OCI-LY7 (cell line): Measurements from ENCODE around the gene CARHSP1.

Experiments
- EZH2phosphoT487 ChIP-seq: fragments of 200-600 bp; sonication (generic); IDR thresholded peaks from 2 replicates; pipeline ENCODE4 v1.6.1; 2018; ENCODE audit warnings: low read depth, borderline replicate concordance, mild to moderate bottlenecking, mixed run types, antibody characterized with exemption, low read length, moderate library complexity, mixed read lengths
- TF ChIP-seq, protein P1 (sequence below): fragments of 200-600 bp; sonication (generic); conservative IDR thresholded peaks from 2 replicates; pipeline ENCODE4 v1.5.1; 2014; ENCODE audit warnings: mild to moderate bottlenecking, antibody characterized with exemption, low read length, moderate library complexity, mixed read lengths

GRCh38 chr16:8819411-8820034 lies 49.3 kb downstream of the CARHSP1 start:
- TF ChIP-seq, protein P1, sequence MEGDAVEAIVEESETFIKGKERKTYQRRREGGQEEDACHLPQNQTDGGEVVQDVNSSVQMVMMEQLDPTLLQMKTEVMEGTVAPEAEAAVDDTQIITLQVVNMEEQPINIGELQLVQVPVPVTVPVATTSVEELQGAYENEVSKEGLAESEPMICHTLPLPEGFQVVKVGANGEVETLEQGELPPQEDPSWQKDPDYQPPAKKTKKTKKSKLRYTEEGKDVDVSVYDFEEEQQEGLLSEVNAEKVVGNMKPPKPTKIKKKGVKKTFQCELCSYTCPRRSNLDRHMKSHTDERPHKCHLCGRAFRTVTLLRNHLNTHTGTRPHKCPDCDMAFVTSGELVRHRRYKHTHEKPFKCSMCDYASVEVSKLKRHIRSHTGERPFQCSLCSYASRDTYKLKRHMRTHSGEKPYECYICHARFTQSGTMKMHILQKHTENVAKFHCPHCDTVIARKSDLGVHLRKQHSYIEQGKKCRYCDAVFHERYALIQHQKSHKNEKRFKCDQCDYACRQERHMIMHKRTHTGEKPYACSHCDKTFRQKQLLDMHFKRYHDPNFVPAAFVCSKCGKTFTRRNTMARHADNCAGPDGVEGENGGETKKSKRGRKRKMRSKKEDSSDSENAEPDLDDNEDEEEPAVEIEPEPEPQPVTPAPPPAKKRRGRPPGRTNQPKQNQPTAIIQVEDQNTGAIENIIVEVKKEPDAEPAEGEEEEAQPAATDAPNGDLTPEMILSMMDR: no peak
- no peak for TF ChIP-seq EZH2phosphoT487
